IPS-NIHi7 (cell line): Measurements from ENCODE around the gene IL25.
"Not testable (repeated sequence)": the region's sequence is repeated elsewhere in the genome, so short reads cannot be mapped to it uniquely, and the experiment has no call there.

Experiments
- DNase-seq: peaks from one replicate; pipeline ENCODE4 v3.0.0; 2012; ENCODE audit warnings: mixed read lengths; ENCODE audit errors: extremely low spot score

Gene IL25

DNA sequence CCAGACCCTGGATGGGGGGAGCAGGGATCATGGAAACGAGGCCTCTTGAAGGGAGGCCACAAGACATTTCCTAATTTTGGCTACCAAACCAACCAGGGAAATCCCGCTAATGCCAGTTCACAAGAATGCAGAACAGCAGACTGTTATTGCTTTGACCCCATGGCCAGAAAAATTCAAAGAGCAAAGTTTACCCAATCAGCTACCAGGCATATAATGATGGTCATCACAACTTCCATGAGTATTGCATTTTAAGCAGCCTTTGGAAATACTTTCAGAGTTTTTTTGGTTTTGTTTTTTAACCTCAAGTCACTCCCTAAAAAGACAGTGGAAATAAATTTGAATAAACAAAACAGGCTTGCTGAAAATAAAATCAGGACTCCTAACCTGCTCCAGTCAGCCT is at the start of gene IL25:
Gene IL25 (plus strand): TSS at position 301 of the 400 bp plus-strand sequence.
- no peak for DNase-seq

DNA sequence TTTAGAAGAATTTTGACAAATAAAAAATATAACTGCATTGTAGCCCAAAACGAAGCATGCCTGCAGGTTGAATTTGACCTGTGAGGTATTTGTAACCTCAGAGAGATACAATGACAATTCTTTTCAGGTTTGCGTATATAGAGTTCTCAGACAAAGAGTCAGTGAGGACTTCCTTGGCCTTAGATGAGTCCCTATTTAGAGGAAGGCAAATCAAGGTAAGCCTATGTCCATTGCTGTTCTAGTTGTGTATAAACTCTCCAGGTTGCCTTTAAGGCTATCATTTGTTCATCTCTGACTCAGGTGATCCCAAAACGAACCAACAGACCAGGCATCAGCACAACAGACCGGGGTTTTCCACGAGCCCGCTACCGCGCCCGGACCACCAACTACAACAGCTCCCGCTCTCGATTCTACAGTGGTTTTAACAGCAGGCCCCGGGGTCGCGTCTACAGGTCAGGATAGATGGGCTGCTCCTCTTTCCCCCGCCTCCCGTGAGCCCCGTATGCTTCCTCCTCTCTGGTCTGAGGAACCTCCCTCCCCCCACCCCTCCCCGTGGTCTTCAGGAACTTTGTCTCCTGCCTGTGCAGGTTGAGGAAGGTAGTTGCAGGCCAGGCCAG is 48.7 kb upstream of the IL25 start:
- DNase-seq, result no peak

DNA sequence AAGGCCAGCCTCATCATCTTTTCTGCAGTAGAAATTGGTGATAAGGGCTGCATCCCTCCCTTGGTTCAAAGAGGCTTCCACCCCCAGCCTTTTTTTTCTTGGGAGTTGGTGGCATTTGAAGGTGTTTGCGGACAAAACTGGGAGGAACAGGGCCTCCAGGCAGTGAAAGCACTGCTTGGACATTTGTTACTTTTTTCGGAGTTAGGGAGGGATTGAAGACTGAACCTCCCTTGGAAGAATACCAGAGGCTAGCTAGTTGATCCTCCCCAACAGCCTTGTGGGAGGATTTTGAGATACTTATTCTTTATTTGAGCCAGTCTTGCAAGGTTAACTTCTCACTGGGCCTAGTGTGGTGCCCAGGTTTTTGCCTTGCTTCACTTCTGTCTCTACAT is 48.2 kb upstream of the IL25 start:
- DNase-seq, result no peak

DNA sequence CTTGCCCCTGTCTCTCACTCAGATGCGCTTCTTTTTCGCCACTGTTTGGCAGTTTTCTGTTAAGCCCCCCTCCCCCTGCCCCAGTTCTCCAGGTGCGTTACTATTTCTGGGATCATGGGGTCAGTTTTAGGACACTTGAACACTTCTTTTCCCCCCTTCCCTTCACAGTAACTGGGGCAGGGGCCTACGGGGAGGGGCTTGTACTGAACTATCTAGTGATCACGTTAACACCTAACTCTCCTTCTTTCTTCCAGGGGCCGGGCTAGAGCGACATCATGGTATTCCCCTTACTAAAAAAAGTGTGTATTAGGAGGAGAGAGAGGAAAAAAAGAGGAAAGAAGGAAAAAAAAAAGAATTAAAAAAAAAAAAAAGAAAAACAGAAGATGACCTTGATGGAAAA is 47.6 kb upstream of the IL25 start:
- no peak for DNase-seq

DNA sequence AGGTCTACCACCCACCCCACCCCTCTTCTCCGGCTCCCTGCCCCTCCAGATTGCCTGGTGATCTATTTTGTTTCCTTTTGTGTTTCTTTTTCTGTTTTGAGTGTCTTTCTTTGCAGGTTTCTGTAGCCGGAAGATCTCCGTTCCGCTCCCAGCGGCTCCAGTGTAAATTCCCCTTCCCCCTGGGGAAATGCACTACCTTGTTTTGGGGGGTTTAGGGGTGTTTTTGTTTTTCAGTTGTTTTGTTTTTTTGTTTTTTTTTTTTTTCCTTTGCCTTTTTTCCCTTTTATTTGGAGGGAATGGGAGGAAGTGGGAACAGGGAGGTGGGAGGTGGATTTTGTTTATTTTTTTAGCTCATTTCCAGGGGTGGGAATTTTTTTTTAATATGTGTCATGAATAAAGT is 46.9 kb upstream of the IL25 start:
- not testable (repeated sequence) for DNase-seq

DNA sequence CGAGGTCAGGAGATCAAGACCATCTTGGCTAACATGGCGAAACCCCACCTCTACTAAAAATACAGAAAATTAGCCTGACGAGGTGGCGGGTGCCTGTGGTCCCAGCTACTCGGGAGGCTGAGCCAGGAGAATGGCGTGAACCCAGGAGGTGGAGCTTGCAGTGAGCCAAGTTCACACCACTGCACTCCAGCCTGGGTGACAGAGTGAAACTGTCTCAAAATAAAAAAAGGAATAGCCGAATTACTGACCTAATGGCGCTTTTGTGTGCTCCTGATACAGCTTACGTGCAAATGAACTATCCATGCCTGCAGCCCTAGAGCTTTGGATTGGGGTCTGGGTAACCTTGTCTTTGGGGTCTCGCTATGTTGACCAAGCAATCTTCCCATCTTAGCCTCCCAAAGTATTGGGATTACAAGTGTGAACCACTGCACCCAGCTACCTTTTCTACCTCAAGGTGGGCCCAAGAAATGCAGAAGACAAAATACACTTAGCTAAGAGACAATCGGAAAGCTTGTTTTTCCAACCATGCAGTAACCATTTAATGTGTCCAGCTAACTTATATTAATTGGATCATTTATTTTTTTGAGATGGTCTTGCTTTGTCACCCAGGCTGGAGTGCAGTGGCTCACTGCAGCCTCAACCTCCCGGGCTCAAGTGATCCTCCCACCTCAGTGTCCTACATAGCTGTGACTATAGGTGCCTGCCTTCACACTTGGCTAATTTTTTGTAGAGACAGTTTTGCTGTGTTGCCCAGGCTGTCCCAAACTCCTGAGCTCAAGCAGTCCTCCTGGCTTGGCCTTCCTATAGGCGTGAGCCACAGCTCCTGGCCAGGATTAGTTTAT is 45.9 kb upstream of the IL25 start:
- DNase-seq, result no peak

DNA sequence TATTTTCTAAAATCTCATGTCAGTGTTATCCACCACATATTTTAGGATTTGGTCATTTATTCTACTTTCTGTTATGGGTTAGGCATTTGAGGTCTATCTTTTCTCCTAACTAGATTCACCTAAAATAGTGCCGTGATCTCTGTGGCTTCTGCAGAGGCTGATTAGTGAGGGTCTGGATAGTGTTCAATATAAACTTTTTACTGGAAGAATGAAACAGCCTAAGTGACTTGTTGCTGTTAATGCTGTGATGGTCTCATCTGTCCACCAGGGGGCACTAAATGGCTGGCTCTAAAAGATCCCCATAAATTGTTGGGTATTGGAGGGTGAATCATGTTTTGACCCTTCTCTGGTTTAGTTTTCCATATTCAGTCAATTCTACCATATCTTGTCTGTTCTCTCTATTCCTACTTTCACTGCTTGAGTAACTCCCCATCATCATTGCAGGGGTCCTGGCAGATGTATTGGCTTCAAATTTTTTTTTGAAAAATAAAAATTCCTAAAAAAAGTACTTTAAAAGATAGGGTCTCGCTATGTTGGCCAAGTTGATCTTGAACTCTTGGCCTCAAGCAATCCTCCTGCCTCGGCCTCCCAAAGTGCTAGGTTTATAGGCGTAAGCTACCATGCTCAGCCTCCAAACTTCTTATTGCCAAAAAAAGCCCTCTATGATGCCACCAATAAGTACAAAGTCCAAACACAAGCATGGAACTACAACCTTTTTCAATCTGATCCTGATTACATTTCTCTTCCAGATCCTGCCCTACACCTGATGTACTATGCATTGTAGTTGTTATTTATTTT is 44.5 kb upstream of the IL25 start:
- DNase-seq, result peak; percentile 78

DNA sequence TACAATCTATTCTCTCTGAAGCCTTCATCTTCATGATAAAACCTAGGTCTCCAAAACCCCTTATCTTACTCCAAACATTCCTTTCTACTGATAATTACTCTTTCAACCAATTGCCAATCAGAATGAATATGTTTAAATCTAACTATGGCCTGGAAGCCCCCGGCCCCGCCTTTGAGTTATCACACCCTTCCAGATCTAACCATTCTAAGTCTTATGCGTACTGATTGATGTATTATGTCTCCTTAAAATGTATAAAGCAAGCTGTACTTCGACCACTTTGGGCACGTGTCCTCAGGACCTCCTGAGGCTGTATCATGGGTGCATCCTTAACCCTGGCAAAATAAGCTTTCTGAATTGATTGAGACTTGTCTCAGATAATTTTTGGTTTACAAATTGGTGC is 37.0 kb upstream of the IL25 start:
- DNase-seq, result no peak

DNA sequence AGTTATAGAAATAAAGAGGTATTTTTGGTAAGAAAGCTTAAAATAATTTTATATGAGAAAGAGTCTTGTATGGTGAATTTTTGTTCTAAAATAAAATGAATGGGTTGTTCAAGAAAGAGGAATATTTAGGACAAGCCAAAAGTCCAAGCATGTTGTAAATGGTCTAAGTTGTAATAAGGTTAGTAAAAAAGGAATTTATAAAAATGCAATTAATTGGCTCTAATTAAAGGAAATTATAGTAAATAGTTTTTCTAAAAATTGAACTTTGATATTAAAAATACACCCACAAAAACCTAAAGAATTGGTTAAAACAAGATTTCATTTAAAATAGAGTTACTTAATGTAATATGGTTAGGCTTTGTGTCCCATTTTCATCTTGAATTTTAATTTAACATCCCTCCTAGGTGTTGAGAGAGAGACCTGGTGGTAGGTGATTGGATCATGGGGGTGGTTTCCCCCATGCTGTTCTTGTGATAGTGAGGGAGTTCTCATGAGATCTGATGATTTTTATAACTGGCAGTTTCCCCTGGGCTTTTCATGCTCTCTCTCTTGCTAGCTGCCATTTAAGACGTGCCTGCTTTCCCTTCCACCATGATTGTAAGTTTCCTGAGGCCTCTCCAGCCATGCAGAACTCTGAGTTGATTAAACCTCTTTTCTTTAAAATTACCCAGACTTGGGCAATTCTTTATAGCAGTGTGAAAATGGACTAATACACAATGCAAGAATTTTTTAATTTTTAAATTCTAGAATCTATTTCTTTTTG is 32.9 kb upstream of the IL25 start:
- no peak for DNase-seq

DNA sequence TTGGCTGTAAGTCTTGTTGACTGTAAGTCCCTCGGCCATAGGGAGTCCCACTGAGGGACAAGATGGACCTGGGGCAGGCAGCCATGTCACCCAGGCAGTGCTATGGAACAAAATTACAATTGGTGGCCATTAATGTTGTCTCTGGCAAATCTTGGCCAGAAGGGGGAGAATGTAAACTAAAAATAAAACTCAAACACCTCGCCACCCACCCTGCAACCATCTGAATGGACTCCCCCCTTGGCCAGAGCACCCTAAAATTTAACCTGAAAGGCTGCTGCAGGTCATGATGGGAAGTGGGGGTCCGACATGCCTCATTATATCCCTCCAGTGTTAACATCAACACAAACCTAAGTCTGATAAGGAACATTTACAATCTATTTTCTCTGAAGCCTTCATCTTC is 28.1 kb upstream of the IL25 start:
- DNase-seq, result no peak

DNA sequence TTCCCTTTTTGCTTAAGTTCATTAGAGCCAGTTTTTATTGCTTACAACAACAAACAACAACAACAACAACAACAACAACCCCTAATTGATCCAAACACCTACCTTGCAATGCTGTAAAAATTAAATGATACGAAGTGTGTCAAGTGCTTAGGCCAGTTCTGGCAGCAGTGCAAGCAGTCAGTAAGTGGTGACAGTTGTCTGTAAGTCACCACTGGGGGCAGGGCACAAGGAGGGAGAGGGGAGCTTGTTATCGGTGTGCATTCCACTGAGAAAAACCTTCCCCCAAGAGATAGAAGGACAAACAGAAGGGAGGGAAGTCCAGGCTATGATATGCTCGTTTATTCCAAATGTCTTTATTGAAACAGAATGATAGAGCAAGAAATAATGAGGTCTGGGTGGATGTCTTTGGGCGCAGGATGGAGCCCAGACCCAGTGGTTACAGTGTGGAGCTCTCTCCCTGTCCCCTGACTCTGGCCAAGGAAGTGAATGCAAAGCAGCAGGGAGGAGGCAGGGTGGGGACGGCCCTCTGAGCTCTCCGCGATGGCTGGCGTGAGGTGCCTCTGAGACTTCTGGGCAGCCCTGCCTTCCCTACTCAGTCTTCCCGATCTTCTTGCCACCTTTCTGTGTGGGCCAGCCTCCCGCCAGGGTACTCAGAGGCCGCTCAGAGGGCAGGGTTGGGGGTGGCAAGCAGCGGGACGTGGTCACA is 26.5 kb upstream of the IL25 start:
- DNase-seq, result peak; percentile 36

DNA sequence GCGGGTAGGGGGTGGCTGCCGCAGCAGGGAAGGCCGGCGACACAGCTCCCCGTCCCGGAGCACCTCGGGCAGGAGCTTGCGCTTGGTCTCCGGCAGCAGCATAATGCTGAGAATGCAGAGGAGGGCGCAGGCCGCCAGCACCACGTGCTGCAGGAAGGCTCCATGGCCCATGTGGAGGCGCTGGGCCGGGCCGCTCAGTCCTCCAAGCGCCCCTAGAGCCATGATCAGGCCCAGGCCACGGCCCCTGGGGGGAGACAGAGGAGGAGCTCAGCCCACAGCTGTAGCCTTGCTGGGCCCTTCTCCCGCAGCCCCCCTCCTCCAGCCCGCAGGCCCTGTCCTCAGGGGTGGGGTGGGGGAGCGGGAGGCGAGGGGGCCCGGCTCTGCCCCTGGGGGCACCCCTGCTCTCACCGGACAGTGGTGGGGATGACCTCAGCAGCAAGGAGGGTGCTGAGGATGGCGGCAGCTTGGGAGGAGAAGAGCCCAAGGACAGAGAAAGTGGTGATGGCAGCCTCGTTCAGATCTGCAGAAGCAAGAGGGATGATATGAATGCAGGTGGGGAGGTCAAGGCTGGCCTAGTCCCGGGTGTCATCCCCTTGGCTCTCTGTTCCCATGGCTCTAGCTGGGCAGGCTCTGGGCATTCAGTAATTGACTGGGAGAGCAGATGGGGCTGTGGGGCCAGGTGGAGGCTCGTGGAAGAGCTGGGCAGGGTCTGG is 25.8 kb upstream of the IL25 start:
- DNase-seq, result peak; percentile 26

DNA sequence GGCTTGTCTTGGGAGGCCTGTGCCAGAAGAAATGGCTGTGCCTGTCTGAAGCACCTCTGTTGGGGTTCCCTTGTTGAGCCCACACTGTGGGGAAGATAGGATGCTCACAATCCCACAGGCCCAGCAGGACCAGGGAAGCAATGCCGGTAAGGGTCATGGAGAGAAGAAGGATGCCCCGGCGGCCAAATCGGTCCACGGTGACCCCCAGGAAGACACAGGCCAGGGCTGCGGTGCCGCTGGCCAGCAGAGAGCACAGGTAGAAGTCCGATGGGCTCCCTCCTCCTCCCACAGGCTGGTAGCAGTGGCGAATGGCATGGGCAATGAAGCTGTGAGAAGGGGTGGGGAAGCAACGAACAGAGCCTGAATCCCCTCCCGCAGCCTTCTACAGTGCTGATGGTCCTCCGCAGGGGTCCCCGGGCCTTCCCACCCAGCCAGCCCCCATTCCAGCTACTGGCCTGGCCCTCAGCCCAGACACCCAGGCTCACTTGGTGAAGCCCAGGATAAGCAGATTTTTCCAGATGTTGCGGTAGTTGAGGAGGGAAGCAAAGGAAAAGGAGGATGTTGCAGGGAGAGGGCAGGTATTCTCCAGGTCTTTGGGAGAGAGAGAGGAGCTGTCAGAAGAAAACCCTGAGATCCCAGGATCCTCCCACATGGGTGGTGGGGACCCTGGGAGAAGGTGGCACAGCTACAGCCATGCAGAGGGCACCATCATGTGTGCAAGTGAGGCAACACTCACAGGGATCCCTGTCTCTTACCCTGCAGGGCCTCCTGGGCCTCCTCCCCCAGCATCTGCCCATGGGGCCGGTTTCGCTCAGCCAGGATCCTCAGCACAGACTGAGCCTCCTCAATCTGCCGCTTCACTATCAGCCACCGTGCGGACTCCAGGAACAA is 25.0 kb upstream of the IL25 start:
- DNase-seq, result no peak

DNA sequence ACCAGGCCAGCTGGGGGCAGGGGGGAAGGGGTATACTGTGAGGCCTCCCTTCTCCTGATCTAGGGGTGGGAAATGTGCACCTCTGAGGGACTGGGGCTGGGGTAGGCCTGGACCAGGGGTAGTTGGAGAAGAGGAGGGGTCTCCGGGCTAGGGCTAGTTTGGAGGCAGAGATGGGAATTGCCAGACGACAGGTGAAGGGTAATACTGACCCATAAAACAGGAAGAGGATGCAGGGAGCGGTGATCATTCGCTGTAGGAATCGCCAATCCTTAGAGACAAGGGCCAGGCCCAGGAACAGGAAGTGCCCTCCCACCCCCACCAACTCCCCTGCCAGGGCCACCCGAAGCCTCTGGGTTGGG is 24.3 kb upstream of the IL25 start:
- DNase-seq, result no peak

DNA sequence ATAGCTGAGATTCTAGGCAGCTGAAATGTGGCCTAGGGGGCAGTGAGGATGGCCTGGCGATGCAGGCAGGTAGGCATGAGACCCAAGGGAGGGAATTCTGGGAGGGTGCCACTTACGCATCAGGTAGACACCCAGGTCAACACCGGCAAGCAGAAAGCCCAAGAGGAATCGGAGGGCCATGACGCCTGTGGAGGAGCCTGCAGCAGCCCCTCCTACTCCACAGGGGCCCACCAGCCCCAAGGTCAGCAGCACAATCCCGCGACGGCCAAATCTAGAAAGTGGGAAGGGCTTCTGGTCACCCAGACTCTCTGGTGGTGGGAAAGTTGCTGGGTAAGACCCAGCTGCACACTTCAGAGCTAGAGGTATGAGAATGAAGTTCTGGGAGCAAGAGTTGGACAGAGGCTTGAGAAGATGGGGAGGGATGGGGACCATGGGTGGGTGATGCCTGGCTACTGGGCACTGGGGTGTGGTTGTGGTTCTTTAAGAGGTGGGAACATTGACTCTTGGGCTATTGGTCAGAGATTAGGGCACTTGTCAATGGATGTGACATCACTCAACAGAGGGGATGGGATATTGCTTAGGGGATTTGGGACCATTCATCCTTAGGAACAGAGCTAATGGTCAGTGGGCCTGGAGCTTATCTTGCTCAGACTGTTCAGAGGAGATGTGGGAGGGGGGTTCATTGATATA is 23.3 kb upstream of the IL25 start:
- DNase-seq, result no peak

DNA sequence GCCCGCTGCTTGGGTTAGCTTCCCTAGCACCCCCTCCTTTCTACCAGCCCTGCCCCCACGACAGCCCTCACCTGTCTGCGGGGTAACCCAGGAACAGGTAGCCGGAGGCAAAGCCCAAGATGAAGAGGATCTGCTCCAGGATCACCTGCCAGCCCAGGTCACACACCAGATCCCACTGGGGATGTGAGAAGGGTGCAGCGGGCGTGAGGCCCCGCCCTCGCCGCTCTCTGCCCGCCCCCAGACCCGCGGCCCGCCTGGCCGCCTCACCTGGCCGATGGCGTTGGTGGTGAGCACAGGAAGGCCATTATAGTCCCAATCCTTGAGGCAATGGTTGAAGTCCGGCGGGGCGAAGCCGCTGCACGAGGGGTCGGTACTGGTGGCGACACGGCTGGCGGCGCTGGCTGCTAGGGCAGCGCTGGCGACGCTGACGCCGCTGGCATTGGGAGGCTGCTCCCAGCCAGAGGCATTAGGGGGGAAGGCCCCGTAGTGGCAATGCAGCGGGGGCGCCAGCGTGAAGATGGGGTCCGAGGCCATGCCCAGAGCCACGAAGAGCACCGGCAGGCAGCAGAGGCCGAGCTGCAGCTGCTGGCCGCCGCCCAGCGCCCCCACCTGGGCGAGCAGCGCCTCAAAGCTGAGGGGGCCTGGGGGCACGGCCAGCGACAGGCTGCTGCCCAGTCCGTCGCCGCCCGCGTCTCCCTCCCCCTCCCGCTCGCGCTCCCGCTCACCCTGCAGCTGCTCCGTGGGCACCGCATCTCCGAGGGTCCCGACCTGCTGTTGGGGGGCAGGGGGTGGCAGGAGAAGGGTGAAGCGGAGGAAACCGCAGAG is 20.7 kb upstream of the IL25 start:
- peak; percentile 67 for DNase-seq

DNA sequence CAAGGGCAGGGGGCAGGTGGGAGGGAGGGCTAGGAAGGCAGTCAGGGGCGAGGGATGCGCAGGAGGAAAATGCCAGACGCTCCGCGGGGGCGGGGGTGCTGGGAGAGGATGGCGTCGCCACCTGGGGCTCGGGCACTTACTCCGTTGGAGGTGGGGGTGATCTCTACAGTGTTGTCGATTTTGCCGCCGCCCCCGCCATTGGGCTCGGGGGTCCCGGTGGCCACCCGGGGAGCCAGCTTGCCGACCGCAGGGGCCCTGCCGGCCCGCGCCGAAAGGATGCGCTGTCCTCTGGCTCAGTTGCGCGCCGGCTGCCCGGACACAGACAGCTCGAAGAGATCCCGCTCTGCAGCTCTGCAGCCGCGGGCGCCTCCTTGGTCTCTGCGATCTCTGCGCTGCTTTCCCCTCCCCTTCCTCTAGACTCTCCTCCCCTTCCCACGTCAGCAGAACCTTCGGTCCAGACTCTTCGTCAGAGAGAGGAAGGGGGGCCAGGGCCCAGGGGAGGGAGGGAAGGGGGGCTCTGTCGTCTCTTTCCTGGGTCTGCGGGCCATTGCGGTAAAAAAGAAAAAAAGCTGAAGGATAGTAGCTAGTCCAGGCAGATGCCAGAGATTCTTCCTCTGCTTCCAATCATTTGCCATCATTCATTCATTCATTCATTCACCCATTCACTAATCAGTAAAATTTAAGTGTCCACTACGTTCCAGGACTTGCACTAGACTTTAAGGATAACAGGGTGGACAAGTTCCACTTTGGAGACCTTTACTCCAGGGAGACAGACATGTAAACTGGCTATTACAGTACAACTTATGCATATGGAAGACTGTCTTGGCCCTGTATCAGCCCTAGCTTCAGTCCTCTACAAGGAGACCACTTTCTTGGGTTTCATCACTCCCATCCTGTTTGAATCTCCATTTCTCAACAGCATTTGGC is 19.8 kb upstream of the IL25 start, which contains the start of gene SLC22A17:
Gene SLC22A17 (minus strand): TSS at position 382 of the 927 bp plus-strand sequence.
- peak; percentile 90 for DNase-seq
